Osteocyte (in vitro differentiated cells): ENCODE data around the gene OSBP2. TPM values are rescaled to one million over a fixed set of nuclear protein-coding genes. Genes with fewer than 3 reads are reported as not detected.

ENCODE experiments used
- DNase-seq: peaks from one replicate; pipeline ENCODE4 v3.0.0; 2021; ENCODE audit warnings: mixed read lengths; ENCODE audit not compliant: unreplicated experiment; ENCODE audit errors: extremely low spot score
- H3K27ac Mint-ChIP-seq: one replicate; pipeline ENCODE4 v1.8.0; 2021; ENCODE audit warnings: mild to moderate bottlenecking, mixed read lengths; ENCODE audit not compliant: unreplicated experiment
- H3K27me3 Mint-ChIP-seq: one replicate; pipeline ENCODE4 v1.8.0; 2021; ENCODE audit warnings: mixed read lengths; ENCODE audit not compliant: unreplicated experiment
- H3K36me3 Mint-ChIP-seq: one replicate; pipeline ENCODE4 v1.8.0; 2021; ENCODE audit warnings: mixed read lengths; ENCODE audit not compliant: unreplicated experiment
- H3K4me1 Mint-ChIP-seq: one replicate; pipeline ENCODE4 v1.8.0; 2021; ENCODE audit warnings: mixed read lengths; ENCODE audit not compliant: unreplicated experiment
- H3K4me3 Mint-ChIP-seq: one replicate; pipeline ENCODE4 v1.8.0; 2021; ENCODE audit warnings: mild to moderate bottlenecking, moderate library complexity, mixed read lengths; ENCODE audit not compliant: unreplicated experiment
- H3K9me3 Mint-ChIP-seq: one replicate; pipeline ENCODE4 v1.8.0; 2021; ENCODE audit warnings: mixed read lengths; ENCODE audit not compliant: unreplicated experiment
- total RNA-seq: library from RNA; stranded (reverse); gene quantifications from 2 replicates; pipeline ENCODE4 v1.2.1, GENCODE V29; 2021
- TF ChIP-seq, protein P1 (sequence below): fragments of 200-600 bp; sonication (generic); IDR thresholded peaks from 2 replicates; pipeline ENCODE4 v1.5.0; 2021; ENCODE audit warnings: antibody characterized with exemption, mild to moderate bottlenecking, moderate library complexity

OSBP2 gene
- total RNA-seq, 1 donor from 2014 or later: 3.8 TPM

DNA sequence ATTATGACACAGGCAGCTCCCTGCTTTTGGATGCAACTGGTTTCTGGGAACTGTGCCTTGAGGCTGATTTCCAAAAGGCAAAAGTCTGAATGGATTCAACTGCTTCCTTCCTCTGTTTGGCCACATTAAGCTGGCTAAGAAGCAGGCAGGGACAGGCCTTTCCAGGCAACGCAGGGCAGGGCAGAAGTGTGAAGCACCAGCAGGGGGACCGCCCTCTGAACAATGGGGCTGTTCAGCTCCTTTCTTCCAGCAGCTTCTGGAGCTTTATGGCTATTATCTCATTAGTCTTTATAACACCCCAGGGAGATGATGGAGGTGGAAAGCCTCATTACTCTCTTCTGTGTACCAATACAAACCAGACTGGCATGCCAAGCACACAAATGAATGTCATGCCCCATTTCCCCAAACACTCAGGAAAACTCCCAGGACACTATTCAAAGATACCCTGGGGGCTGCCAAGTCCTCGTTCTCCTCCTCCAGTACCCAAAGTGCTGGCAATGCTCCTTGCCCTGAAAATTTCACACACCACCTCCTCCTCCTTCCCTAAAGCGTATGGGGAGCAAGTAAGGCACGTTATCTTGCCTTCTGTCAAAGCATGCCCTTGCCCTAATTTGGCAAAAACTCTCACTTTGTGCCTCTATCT is 252.6 kb downstream of the OSBP2 start:
- Mint-ChIP-seq H3K4me1 (no peaks in the 10 kb centered on the region), H3K27me3 (no peaks in the 10 kb centered on the region), H3K27ac (no peak overlapping the region), H3K4me3 (no peak overlapping the region), H3K9me3 (no peaks in the 10 kb centered on the region), H3K36me3 (peaks cover 47% of the 10 kb centered on the region)
- DNase-seq: peak; percentile 51
- TF ChIP-seq, protein P1, sequence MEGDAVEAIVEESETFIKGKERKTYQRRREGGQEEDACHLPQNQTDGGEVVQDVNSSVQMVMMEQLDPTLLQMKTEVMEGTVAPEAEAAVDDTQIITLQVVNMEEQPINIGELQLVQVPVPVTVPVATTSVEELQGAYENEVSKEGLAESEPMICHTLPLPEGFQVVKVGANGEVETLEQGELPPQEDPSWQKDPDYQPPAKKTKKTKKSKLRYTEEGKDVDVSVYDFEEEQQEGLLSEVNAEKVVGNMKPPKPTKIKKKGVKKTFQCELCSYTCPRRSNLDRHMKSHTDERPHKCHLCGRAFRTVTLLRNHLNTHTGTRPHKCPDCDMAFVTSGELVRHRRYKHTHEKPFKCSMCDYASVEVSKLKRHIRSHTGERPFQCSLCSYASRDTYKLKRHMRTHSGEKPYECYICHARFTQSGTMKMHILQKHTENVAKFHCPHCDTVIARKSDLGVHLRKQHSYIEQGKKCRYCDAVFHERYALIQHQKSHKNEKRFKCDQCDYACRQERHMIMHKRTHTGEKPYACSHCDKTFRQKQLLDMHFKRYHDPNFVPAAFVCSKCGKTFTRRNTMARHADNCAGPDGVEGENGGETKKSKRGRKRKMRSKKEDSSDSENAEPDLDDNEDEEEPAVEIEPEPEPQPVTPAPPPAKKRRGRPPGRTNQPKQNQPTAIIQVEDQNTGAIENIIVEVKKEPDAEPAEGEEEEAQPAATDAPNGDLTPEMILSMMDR: no peak

DNA sequence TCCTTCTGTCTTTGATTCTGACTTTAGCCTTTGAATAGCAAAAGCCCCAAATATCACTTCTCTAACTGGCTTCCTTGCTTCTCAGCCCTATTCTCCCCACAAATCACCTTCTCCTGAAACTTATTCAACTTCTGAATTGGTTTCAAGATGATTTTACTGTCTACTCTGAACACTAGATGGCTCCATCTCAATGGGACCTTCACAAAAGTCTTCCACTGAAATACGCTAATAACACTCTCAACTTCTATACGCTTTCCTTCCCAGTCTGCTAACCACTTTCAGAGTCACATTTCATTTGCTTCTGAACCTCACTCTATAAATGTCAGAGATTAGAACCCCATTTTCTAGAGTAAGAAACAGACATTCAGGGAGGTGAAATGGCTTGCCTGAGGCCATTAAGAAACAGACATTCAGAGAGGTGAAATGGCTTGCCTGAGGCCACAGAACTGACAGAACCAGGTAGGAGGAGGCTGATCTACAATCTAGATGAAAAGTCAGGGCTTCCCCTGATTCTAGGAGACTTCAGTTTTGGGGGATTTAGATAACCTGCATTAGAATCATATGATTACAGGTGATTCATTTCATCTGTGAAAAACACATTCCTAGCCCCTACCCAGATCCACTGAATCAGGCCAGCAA is 253.3 kb downstream of the OSBP2 start:
- DNase-seq: no peak
- H3K27me3 Mint-ChIP-seq: no peaks in the 10 kb centered on the region
- peaks cover 4% of the 10 kb centered on the region for H3K4me1 Mint-ChIP-seq
- no peaks in the 10 kb centered on the region for H3K9me3 Mint-ChIP-seq
- TF ChIP-seq, protein P1: peak; percentile 68
- no peak overlapping the region for H3K27ac Mint-ChIP-seq
- H3K36me3 Mint-ChIP-seq: peaks cover 50% of the 10 kb centered on the region
- no peak overlapping the region for H3K4me3 Mint-ChIP-seq

DNA sequence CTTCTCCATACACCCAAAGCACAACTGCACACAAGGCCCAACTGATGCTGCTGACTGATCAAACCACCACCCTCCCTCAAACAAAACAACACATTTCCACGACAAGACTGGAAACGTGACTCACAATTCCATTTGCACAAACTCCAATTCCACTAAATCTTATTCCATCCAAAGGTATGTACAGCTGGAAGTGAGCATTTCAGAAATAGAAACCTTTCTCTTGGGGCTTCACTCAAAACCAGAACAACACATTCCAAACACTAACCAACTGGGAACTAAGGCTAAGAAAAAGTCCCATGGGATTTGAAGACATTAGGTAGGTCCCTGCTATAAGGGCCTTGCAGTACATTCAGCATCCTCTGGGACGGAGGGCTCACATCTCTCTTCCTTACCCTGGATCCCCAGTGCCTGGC is 254.3 kb downstream of the OSBP2 start:
- Mint-ChIP-seq H3K27ac (no peak overlapping the region), H3K27me3 (no peaks in the 10 kb centered on the region), H3K9me3 (no peaks in the 10 kb centered on the region), H3K36me3 (peaks cover 51% of the 10 kb centered on the region), H3K4me3 (no peak overlapping the region), H3K4me1 (peaks cover 14% of the 10 kb centered on the region)
- peak; percentile 46 for DNase-seq
- TF ChIP-seq, protein P1: no peak

DNA sequence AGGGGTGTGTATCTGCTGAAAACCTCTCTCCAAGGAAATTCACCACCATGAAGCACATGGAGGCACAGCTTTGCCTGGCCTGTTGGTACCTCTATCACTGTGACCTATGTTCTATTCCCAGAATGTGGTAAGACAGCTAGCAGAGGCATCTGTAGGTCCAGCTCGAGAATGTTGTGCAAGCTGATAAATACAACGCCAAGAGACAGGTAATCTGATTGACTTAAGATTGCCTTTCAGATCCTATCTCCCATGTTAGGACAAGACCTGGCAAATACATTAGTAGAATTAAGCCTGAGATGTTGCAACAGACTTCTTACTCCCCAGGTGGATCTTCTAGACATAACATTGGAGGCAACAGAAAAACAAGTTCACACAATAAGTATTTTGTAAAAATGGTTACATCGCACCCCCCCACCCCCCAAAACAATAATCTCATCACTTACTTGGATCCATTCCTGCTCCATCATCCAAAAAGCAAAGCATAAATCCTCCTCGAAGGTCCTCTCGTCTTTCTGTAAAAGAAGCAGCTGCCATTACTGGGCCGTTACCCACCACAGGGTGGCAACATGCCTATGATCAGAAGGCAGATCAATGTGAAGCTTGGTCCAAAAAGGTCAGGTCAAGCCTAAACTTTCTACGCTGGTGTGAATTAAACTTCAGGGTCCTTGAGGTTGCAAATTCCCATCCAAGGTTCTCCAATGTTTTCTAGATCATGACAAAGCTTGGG is 255.4 kb downstream of the OSBP2 start:
- Mint-ChIP-seq H3K27me3 (no peaks in the 10 kb centered on the region), H3K9me3 (no peaks in the 10 kb centered on the region), H3K4me3 (no peak overlapping the region), H3K27ac (no peak overlapping the region), H3K4me1 (peaks cover 14% of the 10 kb centered on the region), H3K36me3 (peaks cover 43% of the 10 kb centered on the region)
- peak; percentile 34 for DNase-seq
- TF ChIP-seq, protein P1: peak; percentile 9

DNA sequence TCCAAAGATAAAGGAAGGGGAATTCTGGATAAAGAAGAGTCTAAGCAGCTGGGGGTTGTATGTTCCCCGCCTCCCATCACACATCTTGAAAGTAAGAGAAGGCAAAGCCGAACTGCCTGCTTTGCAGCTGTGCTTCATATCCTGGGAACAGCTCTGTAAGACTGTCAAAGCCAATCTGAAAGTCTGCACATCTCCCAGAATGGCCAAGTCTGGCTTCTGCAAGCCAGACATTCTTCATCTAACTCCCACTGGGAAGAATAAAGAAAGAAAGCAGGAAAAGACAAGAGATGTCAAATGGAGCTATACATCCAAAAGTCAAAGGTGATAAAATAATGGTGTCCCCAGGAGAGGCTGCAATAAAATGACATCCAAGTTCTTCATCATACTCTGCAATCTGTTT is 258.5 kb downstream of the OSBP2 start:
- H3K4me3 Mint-ChIP-seq: no peak overlapping the region
- H3K27me3 Mint-ChIP-seq: no peaks in the 10 kb centered on the region
- peaks cover 14% of the 10 kb centered on the region for H3K4me1 Mint-ChIP-seq
- no peak for DNase-seq
- no peaks in the 10 kb centered on the region for H3K9me3 Mint-ChIP-seq
- H3K36me3 Mint-ChIP-seq: peaks cover 37% of the 10 kb centered on the region
- peak overlapping the region; percentile 52 for H3K27ac Mint-ChIP-seq
- TF ChIP-seq, protein P1: no peak
